ENCODE results near the gene EPHA10. TPM values are rescaled to one million over a fixed set of nuclear protein-coding genes. Genes with fewer than 3 reads are reported as not detected.
"Not testable (repeated sequence)": the region's sequence is repeated elsewhere in the genome, so short reads cannot be mapped to it uniquely, and the experiment has no call there.

EPHA10 gene
- total RNA-seq, 1 experiment from 2014 or later, result not detected

DNA sequence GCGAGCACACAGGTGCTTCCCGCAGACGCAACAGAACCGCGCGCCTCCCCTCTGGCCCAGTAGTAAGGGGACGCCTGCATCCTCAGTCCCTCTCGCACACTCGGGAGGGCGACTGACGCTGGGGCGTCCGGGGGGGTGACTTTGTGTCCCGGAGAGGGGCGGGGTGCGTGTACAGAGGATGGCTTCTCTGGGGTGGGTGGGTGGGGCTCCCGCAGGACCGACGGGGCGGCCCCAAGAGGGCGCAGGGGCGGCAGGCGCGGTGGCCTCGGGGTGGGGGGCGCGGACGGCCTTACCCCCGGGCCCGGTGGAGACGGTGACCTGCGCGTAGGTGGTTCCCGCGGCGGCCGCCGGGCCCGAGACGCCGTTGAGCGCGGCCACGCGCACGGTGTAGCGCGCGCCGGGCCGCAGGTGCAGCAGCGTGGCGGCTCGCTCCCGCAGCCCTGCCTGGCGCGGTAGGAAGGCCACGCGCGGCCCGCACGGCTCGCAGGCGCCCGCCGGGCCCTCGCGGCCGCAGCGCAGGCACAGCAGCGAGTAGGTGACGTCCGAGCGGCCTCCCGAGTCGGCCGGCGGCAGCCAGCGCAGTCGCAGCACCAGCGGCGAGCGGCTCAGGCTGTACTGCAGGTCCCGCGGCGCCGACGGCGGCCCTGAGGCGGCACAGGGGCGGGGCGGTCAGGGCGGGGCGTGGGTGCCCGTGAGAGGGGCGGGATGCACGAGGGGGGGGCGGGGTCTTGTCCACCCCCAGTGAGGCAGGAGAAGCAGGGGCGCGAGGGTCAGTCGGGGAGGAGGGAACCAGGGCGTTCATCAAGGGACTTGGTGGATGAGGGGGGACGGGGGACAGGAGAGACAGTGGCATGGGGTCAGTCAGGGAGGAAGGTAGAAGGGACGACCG is 12.1 kb downstream of the EPHA10 start:
- Histone ChIP-seq H3K4me3 (no peak overlapping the region), H3K27me3 (peaks cover 31% of the 10 kb centered on the region), H3K36me3 (no peaks in the 10 kb centered on the region), H3K9me3 (no peaks in the 10 kb centered on the region; the same call in 1 of the 2 replicates)
- peak; percentile 27 for DNase-seq

GRCh38 chr1:37752213-37752582 is 12.7 kb downstream of the EPHA10 start:
- H3K4me3 ChIP-seq, result no peak overlapping the region
- H3K9me3 ChIP-seq, result no peaks in the 10 kb centered on the region; the same call in 1 of the 2 replicates

GRCh38 chr1:37748565-37748964 is 16.4 kb downstream of the EPHA10 start:
- H3K4me3 ChIP-seq, result no peak overlapping the region
- no peaks in the 10 kb centered on the region for H3K36me3 ChIP-seq
- DNase-seq, result no peak
- H3K27me3 ChIP-seq, result peaks cover 32% of the 10 kb centered on the region
- H3K9me3 ChIP-seq, result peaks cover 9% of the 10 kb centered on the region

More at GRCh38 chr1:37752213-37752582, 12.7 kb downstream of the EPHA10 start:
- DNase-seq, result no peak
- no peaks in the 10 kb centered on the region for H3K36me3 ChIP-seq
- peaks cover 31% of the 10 kb centered on the region for H3K27me3 ChIP-seq

- no peak overlapping the region for H3K4me3 ChIP-seq
- peaks cover 37% of the 10 kb centered on the region for H3K27me3 ChIP-seq
- no peak for DNase-seq
- H3K36me3 ChIP-seq, result no peaks in the 10 kb centered on the region
- peaks cover 9% of the 10 kb centered on the region for H3K9me3 ChIP-seq
Observed at GRCh38 chr1:37746806-37747205, 18.1 kb downstream of the EPHA10 start.

- peaks cover 26% of the 10 kb centered on the region for H3K27me3 ChIP-seq
- DNase-seq, result no peak
- no peak overlapping the region for H3K4me3 ChIP-seq
- peaks cover 5% of the 10 kb centered on the region; the same call in 1 of the 2 replicates for H3K9me3 ChIP-seq
- H3K36me3 ChIP-seq, result no peaks in the 10 kb centered on the region
Observed at GRCh38 chr1:37741662-37742061, 23.3 kb downstream of the EPHA10 start.

- Histone ChIP-seq H3K27me3 (peaks cover 26% of the 10 kb centered on the region), H3K4me3 (no peak overlapping the region)
- DNase-seq, result peak; percentile 71
Observed at GRCh38 chr1:37741130-37741529, 23.8 kb downstream of the EPHA10 start.

GRCh38 chr1:37739222-37739621 is 25.7 kb downstream of the EPHA10 start:
- Histone ChIP-seq H3K4me3 (no peak overlapping the region), H3K9me3 (no peaks in the 10 kb centered on the region), H3K27me3 (peaks cover 25% of the 10 kb centered on the region), H3K36me3 (no peaks in the 10 kb centered on the region)
- no peak for DNase-seq

More at GRCh38 chr1:37741130-37741529, 23.8 kb downstream of the EPHA10 start:
- Histone ChIP-seq H3K9me3 (no peaks in the 10 kb centered on the region; the same call in 1 of the 2 replicates), H3K36me3 (no peaks in the 10 kb centered on the region)

DNA sequence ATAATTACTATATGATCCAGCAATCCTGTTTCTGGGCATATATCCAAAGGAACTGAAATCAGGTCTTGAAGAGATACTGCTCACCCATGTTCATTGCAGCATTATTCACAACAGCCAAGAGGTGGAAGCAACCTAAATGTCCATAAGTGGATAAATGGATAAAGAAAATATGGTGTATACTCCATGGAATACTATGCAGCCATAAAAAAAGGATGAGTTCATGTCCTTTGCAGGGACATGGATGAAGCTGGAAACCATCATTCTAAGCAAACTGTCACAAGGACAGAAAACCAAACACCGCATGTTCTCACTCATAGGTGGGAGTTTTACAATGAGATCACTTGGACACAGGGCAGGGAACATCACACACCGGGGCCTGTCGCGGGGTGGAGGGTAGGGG is 26.3 kb downstream of the EPHA10 start:
- not testable (repeated sequence) for H3K4me3 ChIP-seq, H3K36me3 ChIP-seq, H3K9me3 ChIP-seq, DNase-seq
- peaks cover 19% of the 10 kb centered on the region for H3K27me3 ChIP-seq

DNA sequence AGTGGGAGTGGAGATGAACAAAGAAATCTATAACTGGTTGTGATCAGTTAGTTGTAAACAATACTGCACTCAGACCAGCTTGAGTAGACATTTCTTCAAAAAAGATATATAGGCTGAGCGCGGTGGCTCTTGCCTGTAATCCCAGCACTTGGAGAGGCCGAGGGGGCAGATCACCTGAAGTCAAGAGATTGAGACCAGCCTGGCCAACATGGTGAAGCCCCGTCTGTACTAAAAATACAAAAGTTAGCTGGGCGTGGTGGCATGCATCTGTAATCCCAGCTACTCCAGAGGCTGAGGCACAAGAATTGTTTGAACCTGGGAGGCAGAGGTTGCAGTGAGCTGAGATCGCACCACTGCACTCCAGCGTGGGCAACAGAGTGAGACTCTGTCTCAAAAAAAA is 26.9 kb downstream of the EPHA10 start:
- H3K9me3 ChIP-seq, H3K4me3 ChIP-seq, DNase-seq, H3K36me3 ChIP-seq: not testable (repeated sequence)
- peaks cover 12% of the 10 kb centered on the region for H3K27me3 ChIP-seq

DNA sequence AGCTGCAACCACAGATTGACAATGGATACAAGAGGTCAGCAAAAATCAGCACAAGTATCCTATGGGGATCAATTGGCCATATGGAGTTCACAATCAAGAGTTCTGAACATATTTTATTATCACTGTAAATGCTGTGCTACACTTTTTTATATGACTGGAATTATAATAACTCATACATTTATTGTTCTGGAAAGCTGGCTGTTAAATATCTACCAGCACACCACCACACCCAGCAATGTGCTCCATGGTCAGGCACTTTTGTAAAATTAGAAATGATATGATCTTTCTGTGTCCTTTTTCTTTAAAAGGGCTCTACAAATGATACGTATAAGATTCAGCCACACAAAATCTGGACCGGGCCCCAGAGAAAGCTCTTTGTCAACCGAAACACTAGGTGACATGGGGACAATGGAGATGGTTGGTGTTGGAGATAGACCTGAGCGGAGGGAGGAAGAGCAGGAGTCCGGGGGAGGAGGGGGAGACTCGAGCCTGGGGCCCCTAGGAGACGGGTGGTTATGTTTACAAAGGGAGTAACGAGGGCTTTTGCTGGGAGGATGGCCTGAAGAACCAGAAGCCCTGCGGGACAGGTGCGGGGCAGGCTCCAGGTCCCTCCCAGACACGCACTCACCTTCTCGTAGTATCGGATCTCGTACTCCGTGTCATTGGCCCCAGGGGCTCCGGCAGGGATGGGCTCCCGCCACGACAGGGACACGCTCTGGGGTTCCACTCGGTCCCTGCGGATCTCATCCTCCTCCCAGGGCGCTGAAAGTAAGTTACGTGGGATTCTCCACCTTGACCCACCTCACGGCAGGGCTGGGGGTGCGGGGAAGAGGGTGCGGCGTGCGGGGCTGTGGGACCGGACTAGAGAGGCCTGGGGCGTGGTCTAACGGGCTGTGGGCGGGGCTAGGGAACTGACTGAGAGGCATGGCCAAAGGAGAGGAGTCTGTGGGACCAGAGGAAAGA is 30.0 kb downstream of the EPHA10 start:
- Histone ChIP-seq H3K27me3 (no peaks in the 10 kb centered on the region), H3K9me3 (no peaks in the 10 kb centered on the region), H3K36me3 (no peaks in the 10 kb centered on the region), H3K4me3 (no peak overlapping the region)
- DNase-seq, result no peak

GRCh38 chr1:37732111-37732780 is 32.7 kb downstream of the EPHA10 start:
- Histone ChIP-seq H3K36me3 (no peaks in the 10 kb centered on the region), H3K9me3 (no peaks in the 10 kb centered on the region), H3K4me3 (no peak overlapping the region), H3K27me3 (no peaks in the 10 kb centered on the region)
- DNase-seq, result no peak

DNA sequence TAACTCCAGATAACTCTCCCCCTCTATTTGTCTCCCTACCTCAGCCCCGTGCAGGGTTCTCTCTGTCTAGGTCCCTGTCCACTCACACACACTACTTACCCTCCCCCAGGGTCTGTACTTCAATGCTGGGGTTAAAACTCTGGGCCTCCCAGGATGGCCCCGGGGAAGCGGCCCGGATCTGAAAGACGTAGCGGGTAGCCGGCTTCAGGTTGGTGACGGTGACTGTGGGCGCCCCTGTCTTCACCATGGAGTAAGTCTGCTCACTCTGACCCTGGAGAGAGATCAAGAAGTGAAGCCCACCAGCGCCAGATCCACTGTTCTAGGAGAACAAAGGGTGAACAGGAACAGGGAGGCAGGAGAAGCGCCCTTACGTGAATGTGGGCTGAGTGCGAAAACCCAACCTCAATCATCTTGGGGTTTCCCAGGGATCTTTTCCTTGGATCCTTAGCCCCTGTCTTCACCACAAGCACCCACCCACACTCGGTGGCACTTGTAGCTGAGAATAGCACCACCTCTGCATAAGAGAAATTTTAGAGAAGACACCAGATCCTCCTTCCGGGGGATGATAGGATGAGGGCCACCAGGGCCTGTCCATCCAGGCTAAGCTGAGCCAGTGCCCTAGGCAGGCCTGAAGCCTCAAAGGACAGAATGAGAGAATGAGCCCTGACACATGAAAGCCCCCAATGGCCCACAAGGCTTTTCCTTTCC is 33.5 kb downstream of the EPHA10 start:
- no peaks in the 10 kb centered on the region for H3K27me3 ChIP-seq
- H3K4me3 ChIP-seq, result no peak overlapping the region
- no peaks in the 10 kb centered on the region for H3K9me3 ChIP-seq
- H3K36me3 ChIP-seq, result no peaks in the 10 kb centered on the region
- DNase-seq, result no peak

- Histone ChIP-seq H3K27me3 (no peaks in the 10 kb centered on the region), H3K36me3 (no peaks in the 10 kb centered on the region), H3K9me3 (no peaks in the 10 kb centered on the region), H3K4me3 (no peak overlapping the region)
- DNase-seq, result no peak
Observed at GRCh38 chr1:37730376-37730775, 34.5 kb downstream of the EPHA10 start.

- no peak for DNase-seq
- no peaks in the 10 kb centered on the region for H3K9me3 ChIP-seq
- H3K27me3 ChIP-seq, result no peaks in the 10 kb centered on the region
- H3K36me3 ChIP-seq, result no peaks in the 10 kb centered on the region
- no peak overlapping the region for H3K4me3 ChIP-seq
Observed at GRCh38 chr1:37728416-37728815, 36.5 kb downstream of the EPHA10 start.

DNA sequence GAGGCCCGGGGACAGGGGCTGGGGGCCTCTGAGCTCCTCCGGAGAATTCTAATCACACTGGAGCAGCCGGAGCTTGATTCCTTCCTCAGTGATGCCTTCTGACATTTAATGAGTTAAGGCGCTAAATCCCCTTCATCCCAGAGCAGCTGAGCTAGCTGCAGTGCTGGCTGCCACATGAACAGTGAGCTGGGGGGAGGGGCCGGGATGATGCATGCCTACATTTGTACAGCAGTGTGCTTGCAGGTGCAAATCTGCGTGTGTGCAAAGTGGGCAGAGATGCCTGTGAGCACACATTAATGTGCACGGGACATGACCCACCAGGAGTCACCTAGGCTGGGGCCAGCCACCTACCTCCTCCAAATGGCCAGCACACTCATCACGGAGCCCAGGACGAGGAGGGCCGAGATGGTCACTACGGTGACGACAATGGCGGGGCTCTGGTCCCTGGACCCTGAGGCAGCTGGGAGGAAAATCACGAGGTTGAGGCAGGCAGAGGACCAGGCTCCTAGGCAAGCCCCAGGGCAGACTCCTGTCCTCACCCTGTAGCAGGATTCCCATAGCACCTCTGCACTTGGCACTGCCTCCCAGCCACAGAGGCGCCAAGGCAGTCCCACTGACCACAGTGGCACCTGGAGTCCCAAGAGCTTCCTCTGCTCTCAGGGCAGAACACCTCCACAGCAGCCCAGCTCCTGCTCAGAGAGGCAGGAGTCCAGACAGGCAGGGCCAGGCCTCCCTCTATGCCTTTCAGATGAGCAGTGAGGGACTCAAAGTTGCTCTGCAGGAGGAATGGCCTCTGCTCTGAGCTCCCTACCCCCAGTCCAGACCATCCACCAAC is 38.0 kb downstream of the EPHA10 start:
- no peaks in the 10 kb centered on the region for H3K27me3 ChIP-seq
- H3K4me3 ChIP-seq, result no peak overlapping the region
- H3K9me3 ChIP-seq, result no peaks in the 10 kb centered on the region
- no peaks in the 10 kb centered on the region for H3K36me3 ChIP-seq
- DNase-seq, result no peak
